ENCODE data around the gene TEN1.
"Not testable (repeated sequence)": the region's sequence is repeated elsewhere in the genome, so short reads cannot be mapped to it uniquely, and the experiment has no call there.

TEN1 gene

GRCh38 chr17:76027159-76027839 is 48.3 kb downstream of the TEN1 start, which contains the start of gene EVPL:
EVPL (minus strand) TSS chr17:76027306; CDS start chr17:76027198, 108 bp downstream.
- no peak for DNase-seq (ENCODE audit: low spot score)

GRCh38 chr17:76032073-76032779 is 53.2 kb downstream of the TEN1 start:
- DNase-seq (ENCODE audit: low spot score): no peak

GRCh38 chr17:76032780-76033108 is 53.7 kb downstream of the TEN1 start:
- DNase-seq (ENCODE audit: low spot score): no peak

GRCh38 chr17:76033139-76033538 is 54.1 kb downstream of the TEN1 start:
- DNase-seq (ENCODE audit: low spot score): no peak

GRCh38 chr17:76034428-76035350 is 55.6 kb downstream of the TEN1 start:
- no peak for DNase-seq (ENCODE audit: low spot score)

- no peak for DNase-seq (ENCODE audit: low spot score)
These were observed 57.6 kb downstream of the TEN1 start for GRCh38 chr17:76036497-76037261.

- DNase-seq (ENCODE audit: low spot score): no peak
These were observed 59.0 kb downstream of the TEN1 start for GRCh38 chr17:76038050-76038449.

- DNase-seq (ENCODE audit: low spot score): no peak
These were observed 60.1 kb downstream of the TEN1 start for GRCh38 chr17:76039121-76039520.

- no peak for DNase-seq (ENCODE audit: low spot score)
These were observed 61.3 kb downstream of the TEN1 start for GRCh38 chr17:76040376-76040775.

- DNase-seq (ENCODE audit: low spot score): not testable (repeated sequence)
These were observed 63.8 kb downstream of the TEN1 start for GRCh38 chr17:76042868-76043267.

- DNase-seq (ENCODE audit: low spot score): not testable (repeated sequence)
These were observed 65.5 kb downstream of the TEN1 start for GRCh38 chr17:76044475-76045007.

GRCh38 chr17:76046064-76046463 is 67.0 kb downstream of the TEN1 start:
- no peak for DNase-seq (ENCODE audit: low spot score)

GRCh38 chr17:76048025-76048605 is 69.1 kb downstream of the TEN1 start:
- DNase-seq (ENCODE audit: low spot score): no peak

- no peak for DNase-seq (ENCODE audit: low spot score)
These were observed 69.7 kb downstream of the TEN1 start for GRCh38 chr17:76048711-76049110.

- no peak for DNase-seq (ENCODE audit: low spot score)
These were observed 70.2 kb downstream of the TEN1 start for GRCh38 chr17:76049239-76049638.

- DNase-seq (ENCODE audit: low spot score): no peak
These were observed 70.9 kb downstream of the TEN1 start for GRCh38 chr17:76049836-76050537.
